ENCODE results near the gene ASPM.

- TF ChIP-seq CTCF (IDR thresholded peaks at IDR 0.05) (no peak), EZH2 (IDR thresholded peaks at IDR 0.05; ENCODE audit: borderline replicate concordance, insufficient read depth, low read depth, low read length, poor library complexity, severe bottlenecking) (no peak)
These were observed 10.2 kb upstream of the ASPM start for GRCh38 chr1:197156692-197157091.

Measured in B cell (primary cell).